HepG2 (cell line): ENCODE measurements around the gene TAF1D. TPM values are rescaled to one million over a fixed set of nuclear protein-coding genes. Genes with fewer than 3 reads are reported as not detected.

Experiments
- ASH2L ChIP-seq: fragments of 300-600, 200-600 bp; sonication (generic); IDR thresholded peaks from 2 replicates; pipeline ENCODE4 v1.7.0; 2017; ENCODE audit warnings: low read depth, mild to moderate bottlenecking, moderate library complexity, mixed read lengths, low read length; ENCODE audit not compliant: insufficient read length
- DNMT1 ChIP-seq: sonication (generic); formaldehyde crosslinking; IDR thresholded peaks from 2 replicates; pipeline ENCODE4 v1.5.1; 2020; ENCODE audit warnings: mild to moderate bottlenecking, missing genetic modification reagents
- GRHL1 ChIP-seq: sonication (generic); formaldehyde crosslinking; conservative IDR thresholded peaks from 2 replicates; pipeline ENCODE4 v1.8.0; 2022; ENCODE audit warnings: missing genetic modification reagents
- MLLT10 ChIP-seq: sonication (generic); formaldehyde crosslinking; IDR thresholded peaks from 2 replicates; pipeline ENCODE4 v1.4.0; 2020; ENCODE audit warnings: missing genetic modification reagents
- RBAK ChIP-seq: sonication (generic); formaldehyde crosslinking; IDR thresholded peaks from 2 replicates; pipeline ENCODE4 v1.5.1; 2020; ENCODE audit warnings: mild to moderate bottlenecking, missing genetic modification reagents
- SSRP1 ChIP-seq: IDR thresholded peaks from 2 replicates; pipeline ENCODE4 v1.6.1; 2016; ENCODE audit warnings: control low read depth
- STAG1 ChIP-seq: sonication (generic); formaldehyde crosslinking; IDR thresholded peaks from 2 replicates; pipeline ENCODE4 v1.4.0; 2020; ENCODE audit warnings: missing genetic modification reagents
- TMF1 ChIP-seq: sonication (generic); formaldehyde crosslinking; IDR thresholded peaks from 2 replicates; pipeline ENCODE4 v1.8.1; 2022; ENCODE audit warnings: low read depth, missing genetic modification reagents
- ZBTB2 ChIP-seq: sonication (generic); formaldehyde crosslinking; IDR thresholded peaks from 2 replicates; pipeline ENCODE4 v1.8.0; 2022; ENCODE audit warnings: low read depth, missing genetic modification reagents
- ZNF207 ChIP-seq: fragments of 450-650 bp; IDR thresholded peaks from 2 replicates; pipeline ENCODE4 v1.6.1; 2016; ENCODE audit warnings: antibody characterized with exemption, borderline replicate concordance
- ZNF263 ChIP-seq: sonication (generic); formaldehyde crosslinking; IDR thresholded peaks from 2 replicates; pipeline ENCODE4 v1.4.0; 2020; ENCODE audit warnings: missing genetic modification reagents
- ZNF274 ChIP-seq: sonication (generic); formaldehyde crosslinking; IDR thresholded peaks from 2 replicates; pipeline ENCODE4 v1.5.1; 2020; ENCODE audit warnings: mild to moderate bottlenecking, missing genetic modification reagents
- ZNF563 ChIP-seq: sonication (generic); formaldehyde crosslinking; IDR thresholded peaks from 2 replicates; pipeline ENCODE4 v1.8.0; 2022; ENCODE audit warnings: mild to moderate bottlenecking, moderate library complexity, missing genetic modification reagents
- ZNF691 ChIP-seq: sonication (generic); formaldehyde crosslinking; IDR thresholded peaks from 2 replicates; pipeline ENCODE4 v1.4.0; 2020; ENCODE audit warnings: missing genetic modification reagents, low read depth, mild to moderate bottlenecking, borderline replicate concordance
- ZSCAN21 ChIP-seq: sonication (generic); formaldehyde crosslinking; IDR thresholded peaks from 2 replicates; pipeline ENCODE4 v1.8.0; 2022; ENCODE audit warnings: mild to moderate bottlenecking, missing genetic modification reagents, moderate library complexity, borderline replicate concordance
- ZSCAN9 ChIP-seq: IDR thresholded peaks from 2 replicates; pipeline ENCODE4 v1.6.1; 2016; ENCODE audit warnings: borderline replicate concordance
- polyA plus RNA-seq, 8 experiments: library from polyadenylated mRNA; depleted of rRNA in 3 of 8; stranded (reverse) in 7 of 8; unstranded in 1 of 8; fragments of >200 nt; fragmentation: Illumina TruSeq in 4 of 8; extraction: Trizol in 4 of 8; gene quantifications; 2 replicates each; pipeline versions ENCODE4 v1.2.1 to v1.2.3, GENCODE V29; 2011 to 2016; ENCODE audit warnings: low read depth in 4 of 8, missing spikeins in 1 of 8, mixed read lengths in 1 of 8; ENCODE audit not compliant: insufficient read depth in 1 of 8
- total RNA-seq, 5 experiments: library from RNA; depleted of rRNA; stranded (reverse); fragments of >200 nt; fragmentation: Illumina TruSeq; extraction: Trizol; gene quantifications; 2 replicates each; pipeline ENCODE4 v1.2.3, GENCODE V29; 2016; ENCODE audit warnings: low read depth in 1 of 5
- TF ChIP-seq, protein P1 (sequence below): IDR thresholded peaks from 2 replicates; pipeline ENCODE4 v1.6.1; 2016; ENCODE audit warnings: missing biosample characterization, missing genetic modification reagents, low read depth
- TF ChIP-seq, protein P2 (sequence below): sonication (generic); formaldehyde crosslinking; IDR thresholded peaks from 2 replicates; pipeline ENCODE4 v1.5.0; 2020; ENCODE audit warnings: mild to moderate bottlenecking, missing genetic modification reagents, borderline replicate concordance
- TF ChIP-seq, protein P3 (sequence below): sonication (generic); formaldehyde crosslinking; IDR thresholded peaks from 2 replicates; pipeline ENCODE4 v1.4.0; 2020; ENCODE audit warnings: missing genetic modification reagents

Gene TAF1D
- total and polyA plus RNA-seq, 2 of the 13 experiments (the other 11 are each of a cell fraction or from before 2014, with no cell fraction given), result 132 to 207 TPM

- TF ChIP-seq ZBTB2 (CRISPR knock-in tag) (peak; percentile 43; the same call in 1 of the 2 replicates), DNMT1 (CRISPR knock-in tag) (no peak), SSRP1 (CRISPR knock-in tag) (peak; percentile 19; the same call in 1 of the 2 replicates), RBAK (CRISPR knock-in tag) (no peak), ZNF563 (CRISPR knock-in tag) (peak; percentile 50; the same call in 1 of the 2 replicates), TMF1 (CRISPR knock-in tag) (no peak), ASH2L (peak; percentile 92), GRHL1 (CRISPR knock-in tag) (no peak), ZNF274 (CRISPR knock-in tag) (no peak), ZSCAN9 (no peak; the same call in 1 of the 2 replicates), STAG1 (CRISPR knock-in tag) (no peak), ZNF263 (CRISPR knock-in tag) (peak; percentile 22; the same call in 1 of the 2 replicates), ZNF691 (CRISPR knock-in tag) (peak; percentile 55; the same call in 1 of the 2 replicates), ZSCAN21 (CRISPR knock-in tag) (no peak), MLLT10 (CRISPR knock-in tag) (no peak), ZNF207 (no peak)
- TF ChIP-seq, protein P1, sequence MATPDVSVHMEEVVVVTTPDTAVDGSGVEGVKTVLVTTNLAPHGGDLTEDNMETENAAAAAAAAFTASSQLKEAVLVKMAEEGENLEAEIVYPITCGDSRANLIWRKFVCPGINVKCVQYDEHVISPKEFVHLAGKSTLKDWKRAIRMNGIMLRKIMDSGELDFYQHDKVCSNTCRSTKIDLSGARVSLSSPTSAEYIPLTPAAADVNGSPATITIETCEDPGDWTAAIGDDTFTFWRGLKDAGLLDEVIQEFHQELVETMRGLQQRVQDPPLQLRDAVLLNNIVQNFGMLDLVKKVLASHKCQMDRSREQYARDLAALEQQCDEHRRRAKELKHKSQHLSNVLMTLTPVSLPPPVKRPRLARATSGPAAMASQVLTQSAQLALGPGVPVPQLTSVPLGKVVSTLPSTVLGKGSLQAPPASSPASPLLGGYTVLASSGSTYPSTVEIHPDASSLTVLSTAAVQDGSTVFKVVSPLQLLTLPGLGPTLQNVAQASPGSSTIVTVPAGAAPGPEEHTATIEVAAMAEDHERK, result peak; percentile 67
- TF ChIP-seq, protein P2, sequence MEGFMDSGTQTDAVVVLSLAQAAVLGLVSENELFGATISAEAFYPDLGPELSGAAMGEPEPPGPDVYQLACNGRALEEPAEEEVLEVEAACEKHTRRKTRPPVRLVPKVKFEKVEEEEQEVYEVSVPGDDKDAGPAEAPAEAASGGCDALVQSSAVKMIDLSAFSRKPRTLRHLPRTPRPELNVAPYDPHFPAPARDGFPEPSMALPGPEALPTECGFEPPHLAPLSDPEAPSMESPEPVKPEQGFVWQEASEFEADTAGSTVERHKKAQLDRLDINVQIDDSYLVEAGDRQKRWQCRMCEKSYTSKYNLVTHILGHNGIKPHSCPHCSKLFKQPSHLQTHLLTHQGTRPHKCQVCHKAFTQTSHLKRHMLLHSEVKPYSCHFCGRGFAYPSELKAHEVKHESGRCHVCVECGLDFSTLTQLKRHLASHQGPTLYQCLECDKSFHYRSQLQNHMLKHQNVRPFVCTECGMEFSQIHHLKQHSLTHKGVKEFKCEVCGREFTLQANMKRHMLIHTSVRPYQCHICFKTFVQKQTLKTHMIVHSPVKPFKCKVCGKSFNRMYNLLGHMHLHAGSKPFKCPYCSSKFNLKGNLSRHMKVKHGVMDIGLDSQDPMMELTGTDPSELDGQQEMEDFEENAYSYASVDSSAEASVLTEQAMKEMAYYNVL (CRISPR knock-in tag), result peak; percentile 50; the same call in 1 of the 2 replicates
- TF ChIP-seq, protein P3, sequence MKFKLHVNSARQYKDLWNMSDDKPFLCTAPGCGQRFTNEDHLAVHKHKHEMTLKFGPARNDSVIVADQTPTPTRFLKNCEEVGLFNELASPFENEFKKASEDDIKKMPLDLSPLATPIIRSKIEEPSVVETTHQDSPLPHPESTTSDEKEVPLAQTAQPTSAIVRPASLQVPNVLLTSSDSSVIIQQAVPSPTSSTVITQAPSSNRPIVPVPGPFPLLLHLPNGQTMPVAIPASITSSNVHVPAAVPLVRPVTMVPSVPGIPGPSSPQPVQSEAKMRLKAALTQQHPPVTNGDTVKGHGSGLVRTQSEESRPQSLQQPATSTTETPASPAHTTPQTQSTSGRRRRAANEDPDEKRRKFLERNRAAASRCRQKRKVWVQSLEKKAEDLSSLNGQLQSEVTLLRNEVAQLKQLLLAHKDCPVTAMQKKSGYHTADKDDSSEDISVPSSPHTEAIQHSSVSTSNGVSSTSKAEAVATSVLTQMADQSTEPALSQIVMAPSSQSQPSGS (CRISPR knock-in tag), result no peak
Observed at GRCh38 chr11:93741094-93741881, at the start of gene TAF1D, which contains the start of gene C11orf54 (continued).
